Mesothelial cell of epicardium (in vitro differentiated cells): ENCODE measurements around the gene FZD1. TPM values are rescaled to one million over a fixed set of nuclear protein-coding genes. Genes with fewer than 3 reads are reported as not detected.
A peak's percentile ranks its signal among the peaks of the same experiment; 100 is the strongest.

ENCODE experiments used
- DNase-seq, 2 experiments: peaks; one replicate each; pipeline ENCODE4 v3.0.0; 2021; ENCODE audit warnings: low spot score in 2 of 2; ENCODE audit not compliant: unreplicated experiment in 2 of 2
- H3K27ac Mint-ChIP-seq: 2 replicates; pipeline ENCODE4 v1.8.0; 2021; ENCODE audit warnings: mixed read lengths
- H3K27me3 Mint-ChIP-seq: 2 replicates; pipeline ENCODE4 v1.8.0; 2021; ENCODE audit warnings: low read depth, mixed read lengths
- H3K36me3 Mint-ChIP-seq: 2 replicates; pipeline ENCODE4 v1.8.0; 2021; ENCODE audit warnings: mixed read lengths
- H3K4me1 Mint-ChIP-seq: 2 replicates; pipeline ENCODE4 v1.8.0; 2021; ENCODE audit warnings: mixed read lengths
- H3K4me3 Mint-ChIP-seq: 2 replicates; pipeline ENCODE4 v1.8.0; 2021; ENCODE audit warnings: mild to moderate bottlenecking, moderate library complexity, mixed read lengths
- H3K9me3 Mint-ChIP-seq: 2 replicates; pipeline ENCODE4 v1.8.0; 2021; ENCODE audit warnings: mixed read lengths
- CTCF ChIP-seq: fragments of 200-600 bp; sonication (generic); IDR thresholded peaks from one replicate; pipeline ENCODE4 v1.5.0; 2021; ENCODE audit warnings: antibody characterized with exemption; ENCODE audit not compliant: unreplicated experiment
- total RNA-seq: library from RNA; stranded (reverse); gene quantifications from 3 replicates; pipeline ENCODE4 v1.2.1, GENCODE V29; 2021

The FZD1 gene
- total RNA-seq: 15.3 to 15.4 TPM (median 15.3 TPM) in 3 replicates

DNA sequence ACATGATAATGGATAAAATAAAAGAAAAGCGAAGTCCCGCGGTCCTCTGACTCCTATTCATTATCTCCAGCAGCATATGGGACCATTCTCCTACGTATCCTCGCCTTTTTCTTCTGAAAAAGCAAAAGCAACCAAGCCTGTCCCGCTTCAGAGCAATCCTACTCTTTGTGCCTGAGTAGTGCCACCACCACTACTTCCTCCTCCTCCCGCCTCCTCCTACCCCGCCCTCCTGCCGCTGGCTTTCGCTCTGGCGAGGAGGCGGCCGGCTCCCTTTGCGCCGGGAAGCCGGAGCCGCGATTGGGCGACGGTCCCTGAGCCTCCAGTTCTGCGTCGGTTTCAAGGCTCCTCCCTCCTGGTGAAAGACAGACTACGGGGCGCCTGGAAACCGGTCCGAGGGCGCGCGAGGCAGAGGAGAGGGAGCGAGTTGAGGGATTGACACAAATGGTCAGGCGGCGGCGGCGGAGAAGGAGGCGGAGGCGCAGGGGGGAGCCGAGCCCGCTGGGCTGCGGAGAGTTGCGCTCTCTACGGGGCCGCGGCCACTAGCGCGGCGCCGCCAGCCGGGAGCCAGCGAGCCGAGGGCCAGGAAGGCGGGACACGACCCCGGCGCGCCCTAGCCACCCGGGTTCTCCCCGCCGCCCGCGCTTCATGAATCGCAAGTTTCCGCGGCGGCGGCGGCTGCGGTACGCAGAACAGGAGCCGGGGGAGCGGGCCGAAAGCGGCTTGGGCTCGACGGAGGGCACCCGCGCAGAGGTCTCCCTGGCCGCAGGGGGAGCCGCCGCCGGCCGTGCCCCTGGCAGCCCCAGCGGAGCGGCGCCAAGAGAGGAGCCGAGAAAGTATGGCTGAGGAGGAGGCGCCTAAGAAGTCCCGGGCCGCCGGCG is at the start of gene FZD1:
TSS of gene FZD1 (plus strand) at position 388 of the 878 bp plus-strand sequence. CDS start at position 836, 448 bp downstream.
- Mint-ChIP-seq H3K4me3 (peak within 1 kb of the TSS; percentile 93), H3K9me3 (no peaks in the 10 kb centered on the region), H3K27me3 (peaks cover 45% of the 10 kb centered on the region), H3K27ac (peak within 1 kb of the TSS; percentile 95), H3K4me1 (peaks cover 37% of the 10 kb centered on the region), H3K36me3 (no peaks in the 10 kb centered on the region)
- DNase-seq: peak; percentile 84 to 93
- TF ChIP-seq CTCF: no peak

DNA sequence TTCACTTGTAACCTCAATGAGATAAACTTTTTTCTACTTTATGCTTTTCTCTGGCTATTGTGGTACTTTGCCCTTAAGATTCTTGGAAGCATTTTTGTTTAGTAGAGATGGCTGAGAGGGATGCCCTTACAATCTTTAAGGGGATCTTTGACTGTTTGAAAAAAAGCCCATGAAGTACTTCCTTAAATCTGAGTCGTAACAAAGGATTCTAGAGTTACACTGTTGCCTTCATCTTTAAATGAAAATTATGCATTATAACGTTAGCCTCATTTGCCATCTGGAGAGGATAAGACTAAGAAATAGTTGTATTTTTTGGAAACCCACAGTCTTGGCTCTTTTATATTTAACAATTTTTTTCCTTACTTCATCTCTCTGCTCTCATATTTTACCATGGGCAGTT is 37.8 kb upstream of the FZD1 start:
- H3K9me3 Mint-ChIP-seq: peaks cover 9% of the 10 kb centered on the region
- no peak for DNase-seq
- H3K4me3 Mint-ChIP-seq: no peak overlapping the region
- no peak overlapping the region for H3K27ac Mint-ChIP-seq
- H3K4me1 Mint-ChIP-seq: no peaks in the 10 kb centered on the region
- H3K27me3 Mint-ChIP-seq: peaks cover 14% of the 10 kb centered on the region
- no peak for TF ChIP-seq CTCF
- no peaks in the 10 kb centered on the region for H3K36me3 Mint-ChIP-seq

- H3K9me3 Mint-ChIP-seq: peaks cover 9% of the 10 kb centered on the region
- H3K27me3 Mint-ChIP-seq: peaks cover 23% of the 10 kb centered on the region
- no peak overlapping the region for H3K27ac Mint-ChIP-seq
- DNase-seq: no peak
- no peaks in the 10 kb centered on the region for H3K36me3 Mint-ChIP-seq
- no peak overlapping the region for H3K4me3 Mint-ChIP-seq
- H3K4me1 Mint-ChIP-seq: no peaks in the 10 kb centered on the region
- TF ChIP-seq CTCF: no peak
These were observed 35.9 kb upstream of the FZD1 start for GRCh38 chr7:91228327-91228726.

DNA sequence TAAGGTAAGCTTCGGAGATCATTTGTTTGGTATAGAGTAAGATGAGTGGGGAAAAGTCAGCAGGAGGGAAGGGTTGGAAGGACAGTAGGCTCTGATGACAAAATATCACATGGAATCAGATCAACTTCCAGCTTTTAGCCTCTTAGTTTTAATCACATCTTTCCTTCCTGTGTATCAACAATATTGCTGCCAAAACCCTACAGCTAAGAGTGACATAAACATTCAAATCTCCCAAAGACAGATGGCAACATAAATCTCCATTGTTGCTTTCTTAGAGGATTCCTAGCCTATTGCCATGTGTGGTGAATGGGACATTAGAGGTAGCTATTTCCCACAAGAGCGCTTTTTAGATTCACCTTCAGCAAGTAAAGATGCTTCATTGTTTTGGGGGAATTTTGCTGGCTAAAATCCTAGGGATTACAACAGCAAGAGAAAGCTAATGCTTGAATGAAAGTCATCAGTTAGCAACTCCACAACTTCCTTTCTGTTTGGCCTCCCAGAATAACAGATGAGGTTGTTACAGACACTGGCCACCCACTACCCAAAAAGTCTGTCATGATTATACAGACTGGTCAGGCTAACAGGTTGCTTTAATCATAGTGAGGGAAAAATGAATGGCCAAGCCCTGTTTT is 35.2 kb upstream of the FZD1 start:
- Mint-ChIP-seq H3K4me3 (no peak overlapping the region), H3K27ac (no peak overlapping the region), H3K4me1 (no peaks in the 10 kb centered on the region), H3K36me3 (no peaks in the 10 kb centered on the region), H3K9me3 (peaks cover 9% of the 10 kb centered on the region), H3K27me3 (peaks cover 23% of the 10 kb centered on the region)
- no peak for DNase-seq
- no peak for TF ChIP-seq CTCF

- Mint-ChIP-seq H3K36me3 (no peaks in the 10 kb centered on the region), H3K27ac (no peak overlapping the region), H3K4me1 (no peaks in the 10 kb centered on the region), H3K9me3 (peaks cover 9% of the 10 kb centered on the region), H3K27me3 (peaks cover 23% of the 10 kb centered on the region), H3K4me3 (no peak overlapping the region)
- no peak for DNase-seq
- no peak for TF ChIP-seq CTCF
These were observed 34.1 kb upstream of the FZD1 start for GRCh38 chr7:91230100-91230499.
